Omental fat pad (tissue), 4 donors: Measurements from ENCODE around the gene PRKAG2. TPM values are rescaled to one million over a fixed set of nuclear protein-coding genes. Genes with fewer than 3 reads are reported as not detected.

Experiments
- ATAC-seq: fragments of 150-250 bp; one replicate; pipeline ENCODE4 v1.9.1; 2016; ENCODE audit warnings: mild to moderate bottlenecking, moderate library complexity; ENCODE audit not compliant: low FRiP score
- DNase-seq: peaks from one replicate; pipeline ENCODE4 v3.0.0-alpha.2; 2019; ENCODE audit warnings: low spot score
- CTCF ChIP-seq, 3 donors: fragments of 450-650 bp; IDR thresholded peaks; one replicate each; pipeline ENCODE4 v1.5.1; 2016 to 2017; ENCODE audit warnings: antibody characterized with exemption in 3 of 3, mild to moderate bottlenecking in 3 of 3, moderate library complexity in 2 of 3
- total RNA-seq, 4 donors: library from RNA; depleted of rRNA; stranded (reverse); fragments of >200 nt; gene quantifications; one replicate each; pipeline ENCODE4 v1.1.0, GENCODE V29; 2016

The PRKAG2 gene
- total RNA-seq, 4 donors from 2014 or later = 31.6 to 49.5 (median 36.9) TPM

DNA sequence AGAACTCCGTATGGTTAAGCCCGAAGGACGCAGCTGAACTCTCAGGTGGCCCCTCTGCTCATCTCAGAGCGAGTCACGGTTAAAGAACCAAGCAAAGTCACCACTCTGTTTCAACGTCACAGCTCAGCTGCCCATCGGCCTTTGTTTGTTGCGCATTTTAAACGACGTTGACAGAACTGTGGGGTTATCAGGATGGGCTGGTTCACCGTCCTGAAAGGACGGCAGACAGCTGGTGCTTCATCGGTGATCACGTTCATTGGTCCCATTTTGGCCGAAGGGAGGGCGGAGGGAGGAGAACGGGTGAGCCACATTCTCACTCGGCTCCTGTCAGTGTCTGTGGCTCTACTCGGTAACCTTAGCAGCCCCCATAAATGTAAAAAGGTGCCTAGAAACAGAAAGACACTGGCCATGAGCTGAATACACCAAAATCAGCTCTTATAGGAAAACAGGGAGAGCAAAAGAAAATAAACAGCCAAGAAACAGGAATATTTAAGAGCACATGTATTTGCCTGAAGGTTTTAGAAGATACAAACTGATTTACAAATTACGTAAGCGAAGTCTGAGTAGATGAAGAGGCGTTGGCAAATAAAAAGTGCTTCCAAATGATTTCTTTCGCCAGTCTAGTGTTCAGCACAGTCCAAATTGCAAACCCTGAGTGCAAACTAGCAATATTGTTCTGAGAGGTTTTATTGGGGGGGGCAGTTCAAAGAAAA is 8.4 kb downstream of the PRKAG2 start:
- TF ChIP-seq CTCF (IDR thresholded peaks at IDR 0.05) = no peak
- DNase-seq (no peak), ATAC-seq (no peak)

DNA sequence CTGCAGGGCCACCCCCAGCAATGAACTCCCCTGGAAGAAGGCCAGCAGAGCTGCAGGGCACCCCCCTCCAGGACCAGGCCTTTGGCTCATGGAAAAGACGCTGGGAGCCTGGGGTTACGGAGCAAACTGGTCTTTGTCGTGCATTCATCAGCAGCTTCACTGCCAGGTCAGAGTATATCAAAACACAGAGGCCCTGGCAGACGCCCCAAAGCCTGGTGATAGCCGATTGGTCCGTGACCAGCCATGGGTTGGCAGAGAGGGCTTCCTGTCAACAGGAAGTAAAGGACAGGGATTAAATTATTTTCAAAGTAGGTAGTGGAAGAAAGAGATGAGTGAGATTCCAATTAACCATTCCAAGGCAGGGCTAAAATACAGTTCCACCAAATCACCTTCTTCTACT is 9.0 kb downstream of the PRKAG2 start:
- ATAC-seq (no peak), DNase-seq (no peak)
- no peak for TF ChIP-seq CTCF (IDR thresholded peaks at IDR 0.05)

DNA sequence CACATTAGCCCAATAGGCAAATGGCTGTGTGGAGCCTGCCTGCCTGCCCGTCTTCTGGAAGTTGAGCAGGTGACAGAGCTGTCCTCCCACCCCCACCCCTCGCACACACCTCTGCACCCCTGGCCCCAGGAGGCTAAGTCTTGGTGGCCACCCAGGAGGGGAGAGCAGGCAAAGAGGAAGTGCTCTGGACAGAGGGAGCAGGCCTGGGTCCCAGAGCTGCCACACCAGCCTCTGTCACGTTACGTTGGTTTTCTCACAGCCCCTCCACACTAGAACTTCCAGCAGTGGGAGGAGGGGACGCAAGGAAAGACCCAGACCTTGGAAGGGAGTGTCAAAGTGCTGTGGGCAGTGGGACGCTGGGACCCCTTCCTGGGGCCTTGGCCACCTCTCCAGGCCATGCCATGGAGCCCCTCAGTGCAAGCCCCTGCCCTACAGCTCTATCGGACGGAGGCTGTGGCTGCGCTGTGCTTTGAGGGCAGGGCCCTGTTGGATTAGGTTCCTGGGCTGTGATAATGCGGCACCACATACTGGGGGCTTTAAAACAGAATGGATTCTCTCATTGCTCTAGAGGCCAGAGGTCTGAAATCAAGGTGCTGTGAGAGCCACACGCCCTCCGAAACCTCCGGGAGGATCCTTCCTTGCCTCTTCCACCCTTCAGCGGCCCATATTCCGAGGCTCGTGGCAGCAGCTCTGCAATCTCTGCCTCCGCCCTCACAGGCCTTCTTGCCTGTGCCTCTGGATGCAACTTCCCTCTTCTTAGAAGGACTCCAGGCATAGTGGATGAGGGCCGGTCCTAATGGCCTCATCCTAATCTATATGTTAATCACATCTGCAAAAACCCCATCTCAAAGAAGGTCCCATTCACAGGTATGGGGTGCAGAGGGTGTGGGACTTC is 9.9 kb downstream of the PRKAG2 start:
- no peak for ATAC-seq
- no peak for DNase-seq
- TF ChIP-seq CTCF (IDR thresholded peaks at IDR 0.05) = no peak

DNA sequence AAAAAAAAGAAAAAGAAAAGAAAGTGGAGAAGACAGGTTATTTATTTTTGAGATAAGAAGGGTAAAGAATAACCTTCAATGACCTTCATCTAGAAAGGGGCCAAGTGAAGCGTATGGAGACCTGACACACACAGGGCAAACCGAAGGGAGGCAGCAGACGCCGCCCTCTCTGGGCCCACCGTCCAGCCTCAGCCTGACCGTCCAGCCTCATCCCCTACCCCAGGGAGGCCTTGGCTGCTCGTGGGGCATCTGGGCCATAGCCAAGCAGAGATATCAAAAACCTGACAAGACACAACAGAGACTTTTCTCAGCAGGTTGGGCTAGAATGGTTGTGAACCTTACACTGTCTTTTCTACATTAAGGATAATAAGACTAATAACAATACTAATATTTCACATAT is 10.9 kb downstream of the PRKAG2 start:
- DNase-seq (no peak), ATAC-seq (no peak)
- TF ChIP-seq CTCF (IDR thresholded peaks at IDR 0.05) = no peak

- no peak for TF ChIP-seq CTCF (IDR thresholded peaks at IDR 0.05)
- DNase-seq = no peak
- ATAC-seq = no peak
These were observed 11.7 kb downstream of the PRKAG2 start for GRCh38 chr7:151865070-151865670.

DNA sequence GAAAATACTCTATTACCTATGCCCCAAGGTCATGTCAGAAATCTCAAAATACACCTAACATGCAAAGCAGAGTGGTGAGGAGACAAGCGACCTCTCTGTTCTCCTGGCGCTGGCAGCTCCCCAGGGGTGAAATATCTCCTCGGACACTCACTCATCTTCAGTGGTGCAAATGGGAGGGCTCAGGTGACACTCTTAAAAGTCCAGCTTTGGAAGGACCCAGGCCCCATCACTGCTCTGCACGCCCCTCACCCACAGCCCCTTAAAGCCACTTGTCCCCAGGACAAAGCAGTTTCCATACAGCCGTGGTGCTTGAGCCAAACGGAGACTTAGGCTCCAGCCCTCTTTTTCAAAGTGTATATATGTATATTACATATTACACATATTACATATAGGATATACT is 12.4 kb downstream of the PRKAG2 start:
- TF ChIP-seq CTCF (IDR thresholded peaks at IDR 0.05) = no peak
- DNase-seq = no peak

More for the DNA sequence above, 12.4 kb downstream of the PRKAG2 start:
- ATAC-seq = no peak
